HepG2 (cell line): ENCODE results near the gene CD300LG. TPM values are rescaled to one million over a fixed set of nuclear protein-coding genes. Genes with fewer than 3 reads are reported as not detected.

Experiments
- ATAC-seq: fragments of 200-7000 bp; cut with Tn5 transposase; 3 replicates; pipeline ENCODE4 v1.9.1; 2020; ENCODE audit warnings: mild to moderate bottlenecking, moderate library complexity
- BruUV-seq: library from RNA; stranded (reverse); fragments of 400-500 nt; replicated peaks from 2 replicates; lab custom pipeline; 2021; lab: Mats Ljungman, UMichigan
- CTCF ChIA-PET: fragments of 300-600 bp; formaldehyde crosslinking; extraction: SDS; loops from one replicate; lab custom pipeline; 2021; ENCODE audit warnings: low total read pairs, inconsistent platforms, low intra/inter-chr PET ratio; lab: Yijun Ruan, JAX
- POLR2A ChIA-PET: fragments of 350-600 bp; sonication (Branson Sonifier 250); formaldehyde crosslinking; loops from one replicate; lab custom pipeline; 2020; ENCODE audit warnings: antibody characterized with exemption, inconsistent platforms; lab: Yijun Ruan, JAX
- DNase-seq: peaks from one replicate; pipeline ENCODE4 v3.0.0-alpha.2; 2015; ENCODE audit warnings: low spot score
- FAIRE-seq: peaks from 3 replicates; lab custom pipeline; 2011; peaks lifted over from hg19 to GRCh38; lab: Jason Lieb, UNC
- H2AFZ ChIP-seq: one replicate; pipeline ENCODE4 v1.6.1; 2011; ENCODE audit warnings: low read length, inconsistent platforms
- H3K27ac ChIP-seq: fragments of 300-600 bp; 3 replicates; pipeline ENCODE4 v1.8.0; 2011; ENCODE audit warnings: mixed run types, mild to moderate bottlenecking, mixed read lengths, low read length, inconsistent platforms; ENCODE audit not compliant: insufficient read depth; ENCODE audit errors: extremely low read length
- H3K27me3 ChIP-seq, 2 experiments: fragments of 200-600 bp in 1 of 2; 2 replicates in 1 of 2; 3 replicates in 1 of 2; pipeline versions ENCODE4 v1.6.0 to v1.8.0; 2011; ENCODE audit warnings: low read length in 2 of 2, mild to moderate bottlenecking in 2 of 2, moderate library complexity in 2 of 2, inconsistent platforms in 1 of 2; ENCODE audit not compliant: insufficient read depth in 2 of 2, control insufficient read depth in 1 of 2
- H3K36me3 ChIP-seq, 2 experiments: fragments of 200-600 bp in 1 of 2; replicated peaks in 1 of 2; 2 replicates in 1 of 2; 3 replicates in 1 of 2; pipeline versions ENCODE4 v1.5.1 to v1.8.0; 2011; ENCODE audit warnings: low read length in 2 of 2, inconsistent platforms in 1 of 2; ENCODE audit not compliant: insufficient read depth in 2 of 2, control insufficient read depth in 1 of 2
- H3K4me1 ChIP-seq: 2 replicates; pipeline ENCODE4 v1.5.1; 2012; ENCODE audit warnings: low read length, inconsistent platforms; ENCODE audit not compliant: insufficient read depth
- H3K4me2 ChIP-seq: 2 replicates; pipeline ENCODE4 v1.6.0; 2011; ENCODE audit warnings: low read depth, low read length, inconsistent platforms
- H3K4me3 ChIP-seq, 3 experiments: fragments of 200-600 bp in 1 of 3; sonication (generic), shearing (Covaris generic) in 1 of 3; replicated peaks in 1 of 3; 2 replicates each; pipeline ENCODE4 v1.5.1; 2011 to 2016; ENCODE audit warnings: low read length in 3 of 3, inconsistent platforms in 2 of 3, low read depth in 2 of 3, mild to moderate bottlenecking in 2 of 3, control low read depth in 1 of 3, mixed read lengths in 1 of 3; ENCODE audit not compliant: insufficient read depth in 1 of 3
- H3K79me2 ChIP-seq: one replicate; pipeline ENCODE4 v1.6.1; 2011; ENCODE audit warnings: low read length, inconsistent platforms; ENCODE audit not compliant: insufficient read depth
- H3K9ac ChIP-seq: 2 replicates; pipeline ENCODE4 v1.6.0; 2011; ENCODE audit warnings: mild to moderate bottlenecking, low read depth, low read length, inconsistent platforms; ENCODE audit not compliant: insufficient read depth
- H3K9me3 ChIP-seq: 2 replicates; pipeline ENCODE4 v1.5.1; 2012; ENCODE audit warnings: mild to moderate bottlenecking, low read length
- H4K20me1 ChIP-seq: 2 replicates; pipeline ENCODE4 v1.6.0; 2011; ENCODE audit warnings: inconsistent platforms, mild to moderate bottlenecking, low read length, moderate library complexity; ENCODE audit not compliant: insufficient read depth
- ELF4 ChIP-seq: sonication (generic); formaldehyde crosslinking; IDR thresholded peaks from 2 replicates; pipeline ENCODE4 v1.5.0; 2020; ENCODE audit warnings: missing genetic modification reagents, mild to moderate bottlenecking, moderate library complexity, borderline replicate concordance
- GFI1 ChIP-seq: sonication (generic); formaldehyde crosslinking; IDR thresholded peaks from 2 replicates; pipeline ENCODE4 v1.5.0; 2020; ENCODE audit warnings: missing genetic modification reagents, mild to moderate bottlenecking, borderline replicate concordance
- HNRNPL ChIP-seq: fragments of 200-400 bp; formaldehyde crosslinking; IDR thresholded peaks from 2 replicates; pipeline ENCODE4 v1.6.1; 2017; ENCODE audit warnings: mild to moderate bottlenecking, low read depth, low read length
- MAZ ChIP-seq, 2 experiments: sonication (generic) in 1 of 2; formaldehyde crosslinking in 1 of 2; IDR thresholded peaks; 2 replicates each; pipeline versions ENCODE4 v1.5.0 to v1.6.1; 2012 to 2020; ENCODE audit warnings: low read depth in 2 of 2, mild to moderate bottlenecking in 2 of 2, borderline replicate concordance in 1 of 2, improper control_type of control experiment in 1 of 2, low read length in 1 of 2, missing genetic modification reagents in 1 of 2, moderate library complexity in 1 of 2
- MED8 ChIP-seq: sonication (generic); formaldehyde crosslinking; IDR thresholded peaks from 2 replicates; pipeline ENCODE4 v1.8.1; 2023; ENCODE audit warnings: mild to moderate bottlenecking, missing genetic modification reagents; ENCODE audit not compliant: insufficient replicate concordance
- ZSCAN21 ChIP-seq: sonication (generic); formaldehyde crosslinking; IDR thresholded peaks from 2 replicates; pipeline ENCODE4 v1.8.0; 2022; ENCODE audit warnings: mild to moderate bottlenecking, missing genetic modification reagents, moderate library complexity, borderline replicate concordance
- WGBS: methylation state at CpG from one replicate; pipeline ENCODE4 v1.1.6; 2017; ENCODE audit warnings: low lambda C conversion rate; 5-methylcytosine and 5-hydroxymethylcytosine counted together
- in situ Hi-C: cut with HindIII; loops from 2 replicates; pipeline ENCODE4 v1.10.0; 2017; ENCODE audit warnings: low pct_unique_long_range_greater_than_20kb; ENCODE audit not compliant: extremely low pct_ligation_motif_present
- intact Hi-C: fragments of 100-400 bp; cut with micrococcal nuclease; formaldehyde crosslinking; loops from one replicate; pipeline ENCODE4 v1.10.0; 2022; ENCODE audit not compliant: unreplicated experiment
- polyA plus RNA-seq, 8 experiments: library from polyadenylated mRNA; depleted of rRNA in 3 of 8; stranded (reverse) in 7 of 8; unstranded in 1 of 8; fragments of >200 nt; fragmentation: Illumina TruSeq in 4 of 8; extraction: Trizol in 4 of 8; gene quantifications; 2 replicates each; pipeline versions ENCODE4 v1.2.1 to v1.2.3, GENCODE V29; 2011 to 2016; ENCODE audit warnings: low read depth in 4 of 8, missing spikeins in 1 of 8, mixed read lengths in 1 of 8; ENCODE audit not compliant: insufficient read depth in 1 of 8
- total RNA-seq, 5 experiments: library from RNA; depleted of rRNA; stranded (reverse); fragments of >200 nt; fragmentation: Illumina TruSeq; extraction: Trizol; gene quantifications; 2 replicates each; pipeline ENCODE4 v1.2.3, GENCODE V29; 2016; ENCODE audit warnings: low read depth in 1 of 5
- TF ChIP-seq, protein P1 (sequence below): sonication (generic); formaldehyde crosslinking; IDR thresholded peaks from 2 replicates; pipeline ENCODE4 v1.5.1; 2020; ENCODE audit warnings: mild to moderate bottlenecking, missing genetic modification reagents, moderate library complexity
- TF ChIP-seq, protein P2 (sequence below): sonication (generic); formaldehyde crosslinking; IDR thresholded peaks from 2 replicates; pipeline ENCODE4 v1.8.0; 2022; ENCODE audit warnings: low read depth, missing genetic modification reagents
- TF ChIP-seq, protein P3 (sequence below): sonication (generic); formaldehyde crosslinking; IDR thresholded peaks from 2 replicates; pipeline ENCODE4 v1.4.0; 2020; ENCODE audit warnings: missing genetic modification reagents, mild to moderate bottlenecking, borderline replicate concordance
- TF ChIP-seq, protein P4 (sequence below): sonication (generic); formaldehyde crosslinking; IDR thresholded peaks from 2 replicates; pipeline ENCODE4 v1.5.1; 2020; ENCODE audit warnings: mild to moderate bottlenecking, missing genetic modification reagents, moderate library complexity

Gene CD300LG
- total and polyA plus RNA-seq, 2 of the 13 experiments (the other 11 are each of a cell fraction or from before 2014, with no cell fraction given): not detected

DNA sequence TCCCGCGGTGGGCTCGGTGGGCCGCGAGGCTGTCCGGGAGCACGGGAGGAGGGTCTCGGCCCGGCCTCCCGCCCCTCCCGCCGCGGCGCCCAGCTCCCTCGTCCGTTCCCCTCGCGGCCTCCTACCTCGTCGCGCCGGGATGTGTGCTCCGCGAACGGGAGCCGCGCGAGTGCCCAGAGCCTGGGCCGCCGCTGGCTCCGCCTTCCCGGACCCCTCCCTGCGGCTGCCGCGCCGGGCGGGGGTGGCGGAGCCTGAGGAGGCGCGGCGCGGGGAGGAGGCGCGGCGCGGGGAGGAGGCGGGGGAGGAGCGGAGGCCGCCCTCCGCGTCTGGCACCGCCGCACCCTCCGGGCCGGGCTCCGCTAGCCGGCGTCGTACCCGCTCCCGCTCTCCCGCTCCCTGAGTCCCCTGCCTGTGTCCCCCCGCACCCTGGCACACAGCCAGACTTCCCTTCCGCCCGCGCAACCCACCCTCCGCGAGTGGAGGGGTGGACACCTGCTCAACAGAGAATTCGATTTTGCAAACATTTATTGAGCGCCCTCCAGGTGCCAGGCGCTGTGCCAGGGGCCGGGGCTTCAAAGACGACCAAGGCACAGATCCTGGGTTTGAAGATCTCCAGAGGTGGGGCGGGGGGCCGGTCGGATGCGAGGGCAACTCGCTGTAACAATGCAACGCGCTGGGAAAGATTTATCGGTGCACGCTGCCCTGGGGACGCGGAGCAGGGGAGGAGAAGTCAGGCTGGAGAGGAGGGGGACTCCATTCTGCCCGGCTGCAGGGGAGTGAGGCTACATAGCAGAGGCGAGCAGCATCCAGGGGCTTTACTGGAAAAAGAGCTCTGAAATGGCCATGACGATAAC lies 13.8 kb upstream of the CD300LG start, which contains the start of gene MPP3:
Gene MPP3, minus strand, starts transcription at position 171 of the 854 bp plus-strand sequence. CDS start 1,240 bp downstream, outside the sequence.
- ATAC-seq: peak; percentile 72
- H3K4me1 ChIP-seq: peaks cover 21% of the 10 kb centered on the region
- H3K4me2 ChIP-seq: peak within 1 kb of the TSS; percentile 73
- BruUV-seq: no TSS peak
- ChIA-PET CTCF (no interaction called here), POLR2A (interaction anchor here (1.4 kb wide), 1 partner anchor 55 kb away, joined by 3 read pairs; the partner anchor contains the start of gene DUSP3)
- FAIRE-seq: no peak
- in situ Hi-C loops (no loop called here), intact Hi-C loops (no loop called here)
- no peak within 1 kb of the TSS for H2AFZ ChIP-seq
- H3K36me3 ChIP-seq: no peaks in the 10 kb centered on the region
- H4K20me1 ChIP-seq: no peaks in the 10 kb centered on the region
- no peaks in the 10 kb centered on the region for H3K79me2 ChIP-seq
- no peak for DNase-seq
- 12% methylated on average over 25 of the region's 87 CpGs for WGBS
- no peak within 1 kb of the TSS for H3K27ac ChIP-seq
- peak within 1 kb of the TSS; percentile 50 to 73 (median 66) for H3K4me3 ChIP-seq
- H3K9me3 ChIP-seq: no peaks in the 10 kb centered on the region
- peaks cover 3 to 35% of the 10 kb centered on the region in 2 experiments; a peak in 4 of 5 replicates for H3K27me3 ChIP-seq
- H3K9ac ChIP-seq: no peak within 1 kb of the TSS
- TF ChIP-seq MAZ (IDR thresholded peaks at IDR 0.05; ENCODE audit: borderline replicate concordance, low read depth, low read length) (no peak), MAZ (CRISPR knock-in tag; IDR thresholded peaks at IDR 0.05; ENCODE audit: low read depth) (peak; percentile 84), MED8 (CRISPR knock-in tag) (peak; percentile 63), ZSCAN21 (no peak), GFI1 (CRISPR knock-in tag) (0 out of 2 replicates have a peak, but pooled peaks have one; percentile 33), HNRNPL (peak; percentile 87), ELF4 (CRISPR knock-in tag) (no peak)
- TF ChIP-seq, protein P1, sequence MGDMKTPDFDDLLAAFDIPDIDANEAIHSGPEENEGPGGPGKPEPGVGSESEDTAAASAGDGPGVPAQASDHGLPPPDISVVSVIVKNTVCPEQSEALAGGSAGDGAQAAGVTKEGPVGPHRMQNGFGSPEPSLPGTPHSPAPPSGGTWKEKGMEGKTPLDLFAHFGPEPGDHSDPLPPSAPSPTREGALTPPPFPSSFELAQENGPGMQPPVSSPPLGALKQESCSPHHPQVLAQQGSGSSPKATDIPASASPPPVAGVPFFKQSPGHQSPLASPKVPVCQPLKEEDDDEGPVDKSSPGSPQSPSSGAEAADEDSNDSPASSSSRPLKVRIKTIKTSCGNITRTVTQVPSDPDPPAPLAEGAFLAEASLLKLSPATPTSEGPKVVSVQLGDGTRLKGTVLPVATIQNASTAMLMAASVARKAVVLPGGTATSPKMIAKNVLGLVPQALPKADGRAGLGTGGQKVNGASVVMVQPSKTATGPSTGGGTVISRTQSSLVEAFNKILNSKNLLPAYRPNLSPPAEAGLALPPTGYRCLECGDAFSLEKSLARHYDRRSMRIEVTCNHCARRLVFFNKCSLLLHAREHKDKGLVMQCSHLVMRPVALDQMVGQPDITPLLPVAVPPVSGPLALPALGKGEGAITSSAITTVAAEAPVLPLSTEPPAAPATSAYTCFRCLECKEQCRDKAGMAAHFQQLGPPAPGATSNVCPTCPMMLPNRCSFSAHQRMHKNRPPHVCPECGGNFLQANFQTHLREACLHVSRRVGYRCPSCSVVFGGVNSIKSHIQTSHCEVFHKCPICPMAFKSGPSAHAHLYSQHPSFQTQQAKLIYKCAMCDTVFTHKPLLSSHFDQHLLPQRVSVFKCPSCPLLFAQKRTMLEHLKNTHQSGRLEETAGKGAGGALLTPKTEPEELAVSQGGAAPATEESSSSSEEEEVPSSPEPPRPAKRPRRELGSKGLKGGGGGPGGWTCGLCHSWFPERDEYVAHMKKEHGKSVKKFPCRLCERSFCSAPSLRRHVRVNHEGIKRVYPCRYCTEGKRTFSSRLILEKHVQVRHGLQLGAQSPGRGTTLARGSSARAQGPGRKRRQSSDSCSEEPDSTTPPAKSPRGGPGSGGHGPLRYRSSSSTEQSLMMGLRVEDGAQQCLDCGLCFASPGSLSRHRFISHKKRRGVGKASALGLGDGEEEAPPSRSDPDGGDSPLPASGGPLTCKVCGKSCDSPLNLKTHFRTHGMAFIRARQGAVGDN: peak; percentile 50; the same call in 1 of the 2 replicates
- TF ChIP-seq, protein P2, sequence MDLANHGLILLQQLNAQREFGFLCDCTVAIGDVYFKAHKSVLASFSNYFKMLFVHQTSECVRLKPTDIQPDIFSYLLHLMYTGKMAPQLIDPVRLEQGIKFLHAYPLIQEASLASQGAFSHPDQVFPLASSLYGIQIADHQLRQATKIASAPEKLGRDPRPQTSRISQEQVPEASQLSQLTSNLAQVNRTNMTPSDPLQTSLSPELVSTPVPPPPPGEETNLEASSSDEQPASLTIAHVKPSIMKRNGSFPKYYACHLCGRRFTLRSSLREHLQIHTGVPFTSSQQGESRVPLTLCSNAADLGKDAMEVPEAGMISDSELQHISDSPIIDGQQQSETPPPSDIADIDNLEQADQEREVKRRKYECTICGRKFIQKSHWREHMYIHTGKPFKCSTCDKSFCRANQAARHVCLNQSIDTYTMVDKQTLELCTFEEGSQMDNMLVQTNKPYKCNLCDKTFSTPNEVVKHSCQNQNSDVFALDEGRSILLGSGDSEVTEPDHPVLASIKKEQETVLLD (CRISPR knock-in tag): 0 out of 2 replicates have a peak, but pooled peaks have one; percentile 52
- TF ChIP-seq, protein P3, sequence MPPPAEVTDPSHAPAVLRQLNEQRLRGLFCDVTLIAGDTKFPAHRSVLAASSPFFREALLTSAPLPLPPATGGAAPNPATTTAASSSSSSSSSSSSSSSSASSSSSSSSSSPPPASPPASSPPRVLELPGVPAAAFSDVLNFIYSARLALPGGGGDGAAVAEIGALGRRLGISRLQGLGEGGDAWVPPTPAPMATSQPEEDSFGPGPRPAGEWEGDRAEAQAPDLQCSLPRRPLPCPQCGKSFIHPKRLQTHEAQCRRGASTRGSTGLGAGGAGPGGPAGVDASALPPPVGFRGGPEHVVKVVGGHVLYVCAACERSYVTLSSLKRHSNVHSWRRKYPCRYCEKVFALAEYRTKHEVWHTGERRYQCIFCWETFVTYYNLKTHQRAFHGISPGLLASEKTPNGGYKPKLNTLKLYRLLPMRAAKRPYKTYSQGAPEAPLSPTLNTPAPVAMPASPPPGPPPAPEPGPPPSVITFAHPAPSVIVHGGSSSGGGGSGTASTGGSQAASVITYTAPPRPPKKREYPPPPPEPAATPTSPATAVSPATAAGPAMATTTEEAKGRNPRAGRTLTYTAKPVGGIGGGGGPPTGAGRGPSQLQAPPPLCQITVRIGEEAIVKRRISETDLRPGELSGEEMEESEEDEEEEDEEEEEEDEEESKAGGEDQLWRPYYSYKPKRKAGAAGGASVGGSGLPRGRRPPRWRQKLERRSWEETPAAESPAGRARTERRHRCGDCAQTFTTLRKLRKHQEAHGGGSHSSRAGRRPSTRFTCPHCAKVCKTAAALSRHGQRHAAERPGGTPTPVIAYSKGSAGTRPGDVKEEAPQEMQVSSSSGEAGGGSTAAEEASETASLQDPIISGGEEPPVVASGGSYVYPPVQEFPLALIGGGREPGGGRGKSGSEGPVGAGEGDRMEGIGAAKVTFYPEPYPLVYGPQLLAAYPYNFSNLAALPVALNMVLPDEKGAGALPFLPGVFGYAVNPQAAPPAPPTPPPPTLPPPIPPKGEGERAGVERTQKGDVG (CRISPR knock-in tag): peak; percentile 56; the same call in 1 of the 2 replicates
- TF ChIP-seq, protein P4, sequence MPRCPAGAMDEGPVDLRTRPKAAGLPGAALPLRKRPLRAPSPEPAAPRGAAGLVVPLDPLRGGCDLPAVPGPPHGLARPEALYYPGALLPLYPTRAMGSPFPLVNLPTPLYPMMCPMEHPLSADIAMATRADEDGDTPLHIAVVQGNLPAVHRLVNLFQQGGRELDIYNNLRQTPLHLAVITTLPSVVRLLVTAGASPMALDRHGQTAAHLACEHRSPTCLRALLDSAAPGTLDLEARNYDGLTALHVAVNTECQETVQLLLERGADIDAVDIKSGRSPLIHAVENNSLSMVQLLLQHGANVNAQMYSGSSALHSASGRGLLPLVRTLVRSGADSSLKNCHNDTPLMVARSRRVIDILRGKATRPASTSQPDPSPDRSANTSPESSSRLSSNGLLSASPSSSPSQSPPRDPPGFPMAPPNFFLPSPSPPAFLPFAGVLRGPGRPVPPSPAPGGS: no peak
